NCI-H226 (cell line): ENCODE results near the gene PROM1.
A peak's percentile ranks its signal among the peaks of the same experiment; 100 is the strongest.

Experiments
- DNase-seq: peaks from one replicate; pipeline ENCODE4 v3.0.0-alpha.2; 2015

PROM1 gene

DNA sequence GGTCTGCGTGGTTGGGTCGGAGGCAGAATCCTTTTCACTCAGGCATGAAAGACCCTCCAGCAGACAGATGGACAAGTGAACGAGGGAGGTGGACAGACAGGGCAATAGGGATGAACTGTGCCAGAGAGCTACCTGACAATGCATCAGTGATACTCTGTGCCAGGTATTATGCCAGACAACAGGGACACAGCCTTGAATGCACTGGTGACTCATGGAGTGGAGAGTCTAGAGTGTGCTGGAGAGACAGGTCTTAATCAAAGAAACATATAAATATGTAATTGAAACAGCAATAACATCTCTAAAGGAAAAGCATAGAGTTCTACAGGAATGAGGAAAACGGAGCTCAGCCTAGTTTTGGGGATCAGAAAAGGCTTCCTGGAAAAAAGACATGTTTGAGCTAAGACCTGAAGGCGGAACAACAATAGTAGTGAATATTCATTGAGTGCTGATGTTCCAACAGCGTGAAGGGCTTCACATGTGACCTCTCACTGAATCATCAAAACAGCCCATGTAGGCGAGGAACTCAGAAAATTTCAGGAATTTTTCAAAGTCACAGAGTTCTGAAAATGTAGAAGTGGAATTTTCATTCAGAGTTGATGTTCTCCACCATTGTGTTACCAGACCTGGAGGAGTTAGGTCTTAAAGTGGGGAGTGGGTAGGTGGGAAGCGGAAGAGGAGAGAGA, 100.8 kb downstream of the PROM1 start:
- no peak for DNase-seq

DNA sequence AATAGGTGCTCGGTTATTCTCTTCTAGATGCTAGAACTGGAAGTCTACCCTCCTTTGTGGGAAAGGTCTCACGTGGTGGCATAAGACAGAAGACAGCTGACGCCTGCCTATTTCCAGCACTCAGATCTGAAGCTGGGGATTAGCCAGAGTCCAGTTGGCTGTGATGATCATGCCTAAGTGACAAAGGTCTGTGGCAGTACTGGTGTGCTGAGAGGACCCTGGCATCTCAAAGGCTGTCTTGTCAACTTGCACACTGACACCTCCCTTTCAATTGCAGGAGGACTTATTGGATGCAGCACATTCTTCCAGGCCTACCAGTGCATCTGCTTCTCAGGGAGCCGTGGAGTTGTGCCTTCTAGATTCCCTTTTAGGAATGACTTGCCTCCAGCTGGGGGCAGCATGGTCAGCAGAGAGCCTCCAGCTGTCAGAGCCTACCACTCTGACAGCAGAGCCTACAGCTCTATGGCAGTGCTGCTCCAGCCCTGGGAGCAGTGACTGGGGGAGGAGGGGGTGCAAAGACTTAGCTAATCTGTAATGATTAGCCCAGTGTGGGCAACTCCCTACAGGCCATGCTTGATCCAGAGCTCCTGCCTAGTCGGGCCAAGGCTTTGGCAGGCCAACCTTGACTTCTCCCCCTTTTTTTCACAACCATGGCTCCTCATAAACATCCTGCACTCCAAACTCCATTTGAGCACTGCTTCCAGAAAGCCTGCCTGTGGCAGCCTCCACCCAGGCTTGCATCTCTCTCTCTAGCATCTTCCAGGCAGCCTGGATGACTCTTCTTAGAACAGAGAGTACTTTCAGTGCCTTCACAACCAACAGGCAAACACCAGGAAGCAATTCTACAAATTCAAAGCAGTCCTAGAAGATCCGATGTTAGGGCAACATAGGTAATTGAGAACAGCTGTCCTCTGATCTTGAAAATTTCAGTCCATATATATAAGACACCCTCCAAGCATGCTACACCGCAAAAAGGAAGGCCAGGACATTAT, 107.1 kb downstream of the PROM1 start:
- DNase-seq, result no peak

DNA sequence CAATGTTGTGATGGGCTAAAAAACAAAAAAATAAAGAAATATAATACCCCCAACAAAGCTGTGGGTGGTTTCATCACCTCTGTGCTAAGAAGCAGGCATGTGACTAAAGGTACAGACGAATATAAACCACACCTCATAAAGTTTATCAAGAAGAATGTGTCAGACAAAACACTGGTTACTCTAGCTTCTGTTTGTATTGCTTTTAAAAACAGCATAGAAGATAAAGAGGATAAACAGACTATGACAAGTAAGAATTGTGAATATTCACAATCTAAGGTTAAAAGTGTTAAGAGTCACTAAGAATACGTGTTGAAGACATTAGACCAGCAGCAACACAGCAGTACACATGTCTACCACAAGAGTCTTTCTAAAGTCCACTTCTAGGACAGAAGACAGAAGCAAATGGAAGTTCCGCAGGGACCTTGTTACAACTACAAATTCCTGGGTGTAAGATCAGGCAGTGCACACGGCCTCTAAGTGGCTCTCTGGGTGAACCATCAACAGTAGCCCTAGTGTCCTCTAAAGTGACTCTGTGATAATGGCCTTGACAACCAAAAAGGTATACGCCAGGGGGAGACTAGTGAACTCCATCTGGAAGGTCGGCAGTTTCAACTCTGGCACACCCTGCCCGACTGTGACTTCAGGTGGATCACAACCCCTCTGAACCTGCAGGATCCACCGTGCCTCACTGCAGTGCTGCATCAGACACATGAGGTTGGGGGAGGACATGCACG, 112.6 kb downstream of the PROM1 start:
- DNase-seq, result no peak

DNA sequence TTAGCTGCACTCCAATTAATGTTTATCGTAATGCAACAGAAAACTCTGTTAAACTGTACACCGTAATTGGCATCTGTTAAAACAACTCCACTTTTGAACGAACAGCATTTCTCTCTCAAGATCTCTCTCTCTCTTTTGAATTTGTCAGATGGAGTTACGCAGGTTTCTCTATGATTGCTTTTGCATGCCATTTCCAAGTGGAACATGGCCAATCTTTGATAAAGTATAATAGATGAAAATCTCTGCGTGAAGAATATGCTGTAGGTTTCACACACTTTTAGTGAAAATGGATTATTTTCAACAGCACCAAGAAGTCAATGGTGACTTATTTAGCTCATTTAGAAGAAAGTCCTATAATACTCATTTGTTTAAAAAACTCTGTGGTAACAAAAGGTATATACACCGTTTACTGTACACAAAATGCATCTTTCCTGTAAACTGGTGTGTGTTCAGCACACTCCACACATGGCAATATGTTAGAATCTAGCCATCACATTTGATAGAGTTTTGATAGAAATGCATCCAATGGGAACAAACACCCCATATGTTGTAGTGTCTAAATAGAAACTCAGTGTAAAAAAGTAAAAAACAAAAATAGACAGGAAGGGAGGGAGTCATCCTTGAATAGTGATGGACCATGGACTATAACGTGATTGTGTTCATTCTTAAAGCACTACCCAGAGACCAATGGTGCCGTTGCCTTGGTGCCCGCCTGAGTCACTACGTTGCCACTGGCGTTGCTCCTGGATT, 115.1 kb downstream of the PROM1 start:
- no peak for DNase-seq

DNA sequence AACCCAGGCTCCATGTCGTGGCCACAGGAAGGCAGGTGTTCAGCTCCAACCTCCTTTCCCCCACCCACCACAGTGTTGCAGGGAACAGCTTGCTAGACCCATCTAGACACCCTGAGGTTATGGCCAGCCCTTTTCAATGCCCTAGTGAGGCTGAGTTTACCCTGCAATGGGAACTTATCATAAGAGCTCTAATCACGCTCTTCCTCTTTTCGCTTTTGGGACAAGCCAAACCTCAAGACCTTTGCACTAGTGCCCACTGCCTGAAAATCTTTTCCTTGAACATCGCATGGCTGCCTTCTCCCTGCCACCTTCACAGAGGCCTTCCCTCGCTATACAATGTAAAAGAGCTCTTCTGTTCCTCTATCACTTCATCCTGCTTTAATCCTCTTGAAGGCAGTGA, 118.5 kb downstream of the PROM1 start:
- DNase-seq, result no peak

DNA sequence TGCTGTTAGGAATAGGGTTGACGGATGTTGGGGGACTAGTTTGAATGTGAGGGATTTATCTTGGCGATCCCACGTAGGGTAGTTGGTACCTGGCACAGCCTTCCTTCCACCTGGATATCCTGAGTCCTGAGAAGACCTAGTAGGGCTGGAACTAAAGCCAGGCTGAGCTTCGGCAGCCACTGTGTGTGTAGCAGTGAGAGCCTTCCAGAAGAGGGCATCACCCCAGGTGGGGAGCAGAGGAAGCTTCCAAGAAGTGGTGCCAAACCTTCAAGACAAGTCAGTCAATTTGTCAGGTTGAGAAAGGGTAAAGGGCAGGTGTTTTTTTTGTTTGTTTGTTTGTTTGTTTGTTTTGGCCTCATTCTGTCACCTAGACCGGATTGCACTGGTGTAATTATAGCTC, 119.7 kb downstream of the PROM1 start:
- no peak for DNase-seq

DNA sequence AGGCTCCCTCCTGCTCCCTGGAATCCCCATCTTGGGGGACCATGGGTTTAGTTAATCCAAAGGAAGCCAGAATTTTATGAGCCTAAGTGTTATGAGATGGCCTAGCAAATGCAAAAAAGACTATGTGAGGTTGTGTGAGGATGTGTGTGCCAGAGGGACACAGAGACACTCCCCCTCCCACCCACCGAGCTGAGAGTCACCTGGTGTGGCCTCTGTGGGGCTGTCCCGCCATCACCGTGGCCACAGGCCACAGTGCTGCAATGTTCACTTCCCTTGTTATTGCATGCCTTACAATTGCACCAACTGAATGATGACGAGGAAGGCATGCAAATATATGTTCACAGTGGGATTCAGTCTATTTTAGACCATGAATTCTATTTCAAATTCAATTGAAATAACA, 120.2 kb downstream of the PROM1 start:
- DNase-seq, result no peak

DNA sequence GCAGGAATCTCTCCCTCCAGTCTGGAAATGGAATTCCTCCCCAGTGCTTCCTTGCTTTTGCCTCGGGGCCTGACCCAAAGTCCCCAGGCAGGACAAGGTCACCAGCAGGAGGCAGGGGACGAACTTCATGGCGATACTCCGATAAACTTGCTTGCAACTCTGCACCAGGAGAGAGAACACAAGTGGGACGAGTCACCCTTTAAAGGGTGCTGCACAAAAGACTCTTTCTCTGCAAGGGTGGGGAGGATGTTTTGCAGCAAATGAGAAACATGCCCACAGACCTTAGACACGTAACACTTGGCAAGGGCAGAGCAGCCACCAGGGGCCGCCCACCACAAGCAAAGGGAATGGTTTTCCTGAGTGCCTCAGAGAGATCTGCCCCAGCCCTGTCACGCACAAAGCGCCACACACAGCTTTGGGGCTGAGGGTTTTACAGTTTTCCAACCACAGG, 120.8 kb downstream of the PROM1 start, which contains the start of gene FGFBP2:
Gene FGFBP2, minus strand, starts transcription at position 175 of the 451 bp plus-strand sequence. Its CDS starts 46 bp downstream, at position 129.
- DNase-seq, result no peak

DNA sequence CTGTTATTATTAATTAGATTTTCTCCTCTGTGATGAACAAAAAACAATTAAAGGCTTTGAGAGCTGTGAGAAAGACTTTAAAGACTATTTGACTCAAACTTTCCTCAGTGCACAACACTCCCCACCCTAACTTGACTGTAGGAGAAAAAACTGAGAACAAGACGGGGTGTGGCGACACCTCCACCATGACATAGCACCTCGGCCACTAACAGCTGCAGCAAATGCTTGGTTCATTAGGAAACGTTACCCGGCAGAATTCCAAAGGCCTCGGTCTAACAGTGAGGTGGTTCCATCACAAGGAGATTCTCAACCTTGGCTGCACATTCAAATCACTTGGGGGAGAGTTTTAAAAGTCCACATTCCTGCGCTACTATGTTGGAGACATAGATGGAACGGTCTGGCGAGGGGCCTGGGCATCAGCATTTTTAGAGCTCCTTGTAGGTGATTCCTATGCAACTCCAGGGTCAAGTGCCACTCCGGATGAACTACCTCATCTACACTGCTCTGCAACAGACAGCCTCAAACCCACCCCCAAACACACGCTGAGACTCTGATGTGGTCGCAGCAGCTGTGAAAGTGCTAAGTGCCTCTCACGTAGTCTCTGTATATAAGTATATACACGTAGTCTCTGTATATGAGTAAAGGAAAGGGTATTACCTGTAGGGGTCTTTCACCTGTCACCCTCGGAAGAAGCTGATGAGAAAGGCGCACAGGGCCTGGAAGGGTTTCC, 121.9 kb downstream of the PROM1 start:
- DNase-seq, result no peak

DNA sequence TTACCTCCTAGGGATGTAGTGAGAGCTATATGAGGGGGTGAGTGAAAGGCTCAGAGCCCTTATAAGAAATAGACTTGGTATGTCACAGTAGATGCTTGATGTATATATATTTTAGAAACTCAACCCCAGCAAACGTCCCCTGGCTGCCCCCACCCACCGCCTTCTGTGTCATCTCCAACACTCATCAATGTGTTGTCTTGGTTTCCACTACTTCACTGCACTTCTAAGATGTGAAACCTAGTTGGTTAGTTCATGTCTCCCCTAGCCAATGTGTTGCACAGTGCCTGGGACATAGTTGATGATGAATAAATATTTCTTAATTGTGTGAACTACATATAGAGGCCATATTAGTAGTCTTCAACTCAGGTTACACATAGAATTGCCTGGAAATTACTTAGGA, 125.3 kb downstream of the PROM1 start:
- no peak for DNase-seq

DNA sequence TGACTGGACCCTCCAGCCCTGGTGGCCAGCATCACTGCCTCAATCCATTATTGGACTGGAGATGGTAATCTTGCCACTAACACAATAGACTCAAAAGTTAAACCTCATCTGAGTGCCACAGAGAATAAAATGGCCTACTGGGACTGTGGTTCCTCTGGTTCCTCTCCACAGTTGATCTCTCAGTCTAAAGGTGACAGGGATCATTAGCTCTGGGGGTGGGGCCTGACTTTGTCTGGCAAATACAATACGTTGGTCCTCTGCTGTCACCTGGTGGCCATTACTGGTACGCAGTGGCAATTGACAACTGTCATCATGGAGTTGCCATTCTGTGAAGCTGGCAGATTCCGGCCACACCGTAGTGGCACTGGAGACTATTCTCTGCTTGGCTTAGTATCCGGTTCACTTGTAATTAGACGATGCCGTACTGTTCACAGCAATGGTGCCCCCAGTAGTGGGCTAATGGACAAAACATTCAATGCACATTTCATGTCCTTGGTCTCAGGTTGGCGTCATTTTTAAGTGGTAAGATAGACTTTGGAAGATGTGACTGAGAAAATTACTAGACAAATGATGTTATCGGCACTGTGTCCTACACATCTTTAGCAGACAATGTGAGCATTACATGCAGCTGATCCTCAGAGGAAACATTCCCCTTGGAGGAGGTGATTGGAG, 127.5 kb downstream of the PROM1 start:
- peak; percentile 18 for DNase-seq

DNA sequence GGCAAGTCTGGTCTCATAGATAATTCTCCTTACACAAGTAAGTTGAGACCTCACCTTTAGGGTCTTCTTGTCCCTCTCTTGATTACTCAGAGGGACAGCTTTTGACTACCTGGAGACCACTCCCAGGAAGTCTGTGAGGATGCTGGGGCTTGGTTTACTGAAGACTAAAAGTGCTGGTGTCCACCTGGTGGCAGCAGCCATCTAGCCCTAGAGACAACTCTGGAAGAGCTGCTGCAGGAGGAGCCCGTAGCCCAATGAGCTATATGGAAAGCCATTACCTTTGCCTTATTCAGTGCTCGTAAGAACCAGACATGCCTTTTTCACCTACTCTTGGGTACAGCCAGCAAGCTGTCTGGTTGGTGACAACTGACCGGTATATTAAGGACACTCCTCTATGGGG, 128.2 kb downstream of the PROM1 start:
- no peak for DNase-seq

DNA sequence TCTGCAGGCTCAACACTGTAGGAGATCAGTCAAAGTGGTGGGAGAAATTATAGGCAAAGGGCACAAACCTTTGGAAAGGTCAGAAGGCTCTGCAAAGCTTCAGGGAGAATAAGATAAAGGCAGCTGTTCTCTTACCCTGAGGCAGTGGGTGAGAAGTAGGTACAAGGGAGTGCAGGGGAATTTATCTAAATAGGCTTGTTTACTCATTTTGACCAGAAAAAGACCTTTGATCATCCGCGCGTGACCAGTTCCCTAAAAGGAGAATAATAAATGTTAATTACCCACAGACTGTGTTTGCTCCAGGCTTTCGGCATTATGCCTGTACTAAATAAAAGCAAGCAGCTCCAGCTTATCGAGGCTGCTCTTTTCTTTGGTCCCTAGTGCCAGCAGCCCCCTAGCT, 130.2 kb downstream of the PROM1 start:
- no peak for DNase-seq

DNA sequence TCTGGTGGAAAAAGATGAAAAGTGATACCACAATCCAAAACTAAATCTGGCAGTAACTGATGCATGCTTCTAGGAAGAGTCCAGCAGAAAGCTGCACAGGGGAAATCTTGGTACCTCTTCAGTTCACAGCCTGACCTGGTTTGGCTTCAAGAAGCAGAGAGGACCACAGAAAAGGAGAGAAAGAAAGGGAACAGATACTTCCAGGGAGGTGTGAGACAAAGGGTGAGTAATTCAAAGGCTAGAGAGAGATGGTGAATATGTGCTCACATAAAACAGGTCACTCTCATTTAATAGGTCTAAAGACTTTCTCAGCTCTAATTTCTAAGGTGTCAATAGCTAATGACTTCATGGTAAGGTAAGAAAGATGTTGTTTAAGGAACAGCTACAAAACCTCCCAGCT, 132.0 kb downstream of the PROM1 start:
- no peak for DNase-seq

DNA sequence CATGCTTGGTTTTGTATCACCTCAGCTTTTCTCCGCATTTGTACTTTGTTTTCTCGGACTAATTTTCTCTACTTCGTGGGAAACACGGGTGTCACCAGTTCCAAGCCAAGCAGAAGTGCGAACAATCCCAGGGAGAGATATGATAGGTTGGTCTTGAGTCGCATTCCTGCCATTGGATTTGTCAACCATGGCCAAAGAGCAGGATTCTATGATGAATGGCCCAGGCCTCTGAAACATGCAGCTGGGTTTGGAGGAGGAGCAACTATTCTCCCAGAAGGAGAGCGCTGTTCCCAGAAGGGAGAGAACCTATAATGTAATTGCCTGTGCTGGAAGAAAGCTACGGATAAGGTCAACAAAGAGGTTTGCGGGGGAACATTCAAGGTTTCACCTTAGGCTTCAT, 135.0 kb downstream of the PROM1 start:
- DNase-seq, result no peak

DNA sequence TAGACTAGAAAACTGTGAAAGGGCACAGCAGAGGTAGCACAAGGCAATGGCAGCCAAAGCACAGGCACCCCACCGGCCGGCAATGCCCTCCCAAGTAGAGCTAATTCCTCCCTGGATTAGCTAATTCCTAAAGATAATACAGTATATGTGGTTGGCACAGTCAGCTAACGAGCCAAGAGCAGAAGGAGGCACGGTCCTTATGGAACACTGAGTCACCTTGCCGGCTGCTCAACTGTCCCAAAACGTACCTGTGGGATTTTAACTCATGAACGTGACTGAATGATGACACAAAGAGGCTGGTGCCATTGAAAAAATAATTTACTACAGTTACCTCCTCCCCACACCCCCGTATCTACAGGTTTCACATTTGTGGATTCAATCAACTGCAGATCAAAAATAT, 136.1 kb downstream of the PROM1 start:
- no peak for DNase-seq

DNA sequence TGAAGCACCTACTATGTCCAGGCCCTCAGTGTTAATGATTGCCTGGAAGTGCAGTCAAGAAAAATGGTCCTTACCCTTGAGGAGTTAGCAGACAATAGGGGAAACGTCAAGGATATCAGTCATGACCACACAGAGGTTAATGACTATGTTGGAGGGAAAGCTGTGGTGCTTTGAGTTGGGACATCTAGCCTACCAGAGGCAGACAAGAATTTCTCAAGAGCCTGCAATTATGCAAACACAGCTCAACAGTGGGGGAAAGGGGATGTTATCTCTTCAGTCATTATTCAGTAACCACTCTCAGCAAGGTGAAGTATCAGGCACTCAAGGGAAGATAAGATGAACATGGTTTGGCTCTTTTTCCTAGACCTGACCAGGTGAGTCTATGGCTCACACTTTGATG, 138.3 kb downstream of the PROM1 start:
- DNase-seq, result no peak

DNA sequence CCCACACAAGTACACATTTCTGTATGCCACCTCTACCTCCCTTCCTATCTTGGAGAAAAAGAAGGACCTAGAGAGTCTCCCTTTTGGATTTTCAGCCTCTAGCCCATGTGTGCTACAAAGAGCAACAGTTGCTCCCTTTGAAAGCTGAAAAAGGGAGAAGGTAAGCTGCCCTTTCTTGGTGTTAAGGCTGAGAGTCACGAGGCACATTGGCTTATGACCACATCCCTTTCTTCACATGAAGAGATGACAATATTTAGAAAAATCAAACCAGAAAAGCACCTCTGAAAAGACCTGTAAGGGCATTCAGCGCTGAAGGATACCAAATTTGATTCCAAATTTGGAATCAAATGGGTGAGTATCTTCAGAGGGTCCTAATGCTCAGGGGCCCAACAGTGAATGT, 138.9 kb downstream of the PROM1 start:
- DNase-seq, result no peak

DNA sequence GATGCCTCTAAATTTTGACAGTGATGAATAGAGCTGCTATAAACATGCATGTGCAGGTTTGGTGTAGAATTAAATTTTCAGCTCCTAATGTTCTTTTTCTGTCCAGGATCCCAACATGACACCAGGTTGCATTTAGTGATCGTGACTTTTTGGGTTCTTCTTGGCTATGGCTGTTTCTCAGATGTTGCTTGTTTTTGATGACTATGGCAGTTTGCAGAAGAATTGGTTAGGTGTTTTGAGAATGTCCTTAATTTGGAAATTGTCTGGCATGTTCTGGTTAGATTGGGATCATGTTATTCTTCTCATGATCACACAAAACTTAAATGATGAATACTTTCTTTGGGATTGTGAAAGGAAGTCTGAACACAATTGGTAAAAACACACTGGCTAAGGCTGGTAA, 141.5 kb downstream of the PROM1 start:
- no peak for DNase-seq

DNA sequence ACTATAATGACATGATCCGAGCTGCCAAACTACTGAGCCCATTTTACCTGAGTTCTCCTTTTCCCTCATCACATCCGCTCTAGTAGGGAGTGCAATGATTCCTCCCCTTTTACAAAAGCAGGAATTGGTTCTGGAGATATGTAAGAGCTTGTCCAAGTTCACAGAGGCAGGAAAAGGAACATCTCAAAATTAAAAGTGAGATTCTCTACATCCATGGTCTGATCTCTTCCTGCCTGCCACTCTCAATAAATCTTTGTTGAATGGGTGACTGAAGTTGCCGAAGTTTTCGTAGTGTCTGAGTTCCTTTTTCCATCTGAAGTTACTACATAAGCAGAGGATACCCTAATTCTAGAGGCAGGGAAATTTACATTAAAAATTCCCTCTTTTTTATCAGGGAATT, 145.2 kb downstream of the PROM1 start, which contains the start of gene FGFBP1:
Gene FGFBP1, minus strand, starts transcription at position 101 of the 400 bp plus-strand sequence. CDS start 2,108 bp downstream, outside the sequence.
- no peak for DNase-seq

DNA sequence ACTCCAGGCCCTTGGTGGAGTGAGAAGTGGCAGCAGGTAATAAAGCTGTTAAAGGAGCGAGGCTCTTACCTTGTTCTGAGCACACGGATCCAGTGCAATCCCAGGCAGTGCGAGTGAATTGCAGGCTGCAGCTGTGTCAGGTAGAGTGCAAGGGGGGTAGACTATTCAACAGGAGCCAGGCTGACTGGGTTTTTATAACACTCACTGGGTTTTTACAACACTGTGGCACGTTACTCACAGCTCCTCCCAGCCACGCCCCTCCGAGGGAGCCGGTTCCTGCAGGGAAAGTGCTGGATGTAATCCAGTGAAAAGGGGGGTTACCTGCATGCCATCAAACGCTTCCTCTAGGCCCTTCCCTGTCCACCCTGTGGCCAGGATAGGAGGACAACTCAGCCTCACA, 145.6 kb downstream of the PROM1 start:
- DNase-seq, result peak; percentile 58
